ENCODE measurements around the gene FBRS. TPM values are rescaled to one million over a fixed set of nuclear protein-coding genes. Genes with fewer than 3 reads are reported as not detected.

The FBRS gene
- total and polyA plus RNA-seq, 2 of the 8 experiments (the other 6 are each of a cell fraction or from before 2014, with no cell fraction given) = 2.4 to 13.9 TPM

DNA sequence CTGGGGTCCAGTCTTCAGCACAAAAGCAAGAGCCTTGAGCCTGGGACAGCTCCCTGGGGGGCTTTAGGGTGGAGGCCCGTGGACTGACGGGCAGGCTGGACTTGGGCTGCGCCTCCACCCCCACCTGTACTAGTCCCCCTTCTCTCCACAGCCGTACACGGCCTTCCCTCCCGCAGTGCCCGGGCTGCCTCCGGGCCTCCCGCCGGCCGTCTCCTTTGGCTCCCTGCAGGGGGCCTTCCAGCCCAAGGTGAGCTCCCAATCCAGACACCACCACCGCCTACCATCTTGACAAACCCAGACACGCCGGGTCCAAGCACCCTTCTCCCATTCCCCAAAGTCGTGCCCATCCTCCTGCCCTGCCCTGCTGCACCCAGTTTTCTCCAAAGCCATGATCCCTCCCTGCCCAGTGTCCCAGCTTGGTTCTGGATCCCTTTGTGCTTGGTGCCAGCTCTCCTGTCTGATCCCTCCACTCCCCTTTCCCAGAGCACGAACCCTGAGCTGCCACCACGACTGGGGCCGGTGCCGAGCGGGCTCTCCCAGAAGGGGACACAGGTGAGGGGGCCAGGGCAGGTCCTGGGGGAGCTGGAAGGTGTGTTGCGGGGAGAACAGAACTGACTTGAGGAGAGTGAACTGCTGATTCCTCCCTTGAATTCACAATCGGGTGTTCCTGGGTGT, 7.1 kb downstream of the FBRS start (continued):
- TF ChIP-seq JUND (IDR thresholded peaks at IDR 0.05; ENCODE audit: low read length) = no peak
